ENCODE results near the gene HEPH.
"Not testable (repeated sequence)": the region's sequence is repeated elsewhere in the genome, so short reads cannot be mapped to it uniquely, and the experiment has no call there.

The HEPH gene

GRCh38 chrX:66233209-66233608, 69.2 kb downstream of the HEPH start:
- DNase-seq, result no peak

- not testable (repeated sequence) for DNase-seq
Measured at GRCh38 chrX:66233904-66234303, 69.9 kb downstream of the HEPH start.

- DNase-seq, result no peak
Measured at GRCh38 chrX:66255359-66255967, 91.4 kb downstream of the HEPH start.

- no peak for DNase-seq
Measured at GRCh38 chrX:66262807-66263206, 98.8 kb downstream of the HEPH start.

Data from CD4-positive, alpha-beta T cell treated with Interleukin-15 for 1 hour (primary cell).